ENCODE measurements around the gene RMP24.

GRCh38 chr18:36017232-36017631 is 44.8 kb downstream of the RMP24 start:
- TF ChIP-seq, protein P1, sequence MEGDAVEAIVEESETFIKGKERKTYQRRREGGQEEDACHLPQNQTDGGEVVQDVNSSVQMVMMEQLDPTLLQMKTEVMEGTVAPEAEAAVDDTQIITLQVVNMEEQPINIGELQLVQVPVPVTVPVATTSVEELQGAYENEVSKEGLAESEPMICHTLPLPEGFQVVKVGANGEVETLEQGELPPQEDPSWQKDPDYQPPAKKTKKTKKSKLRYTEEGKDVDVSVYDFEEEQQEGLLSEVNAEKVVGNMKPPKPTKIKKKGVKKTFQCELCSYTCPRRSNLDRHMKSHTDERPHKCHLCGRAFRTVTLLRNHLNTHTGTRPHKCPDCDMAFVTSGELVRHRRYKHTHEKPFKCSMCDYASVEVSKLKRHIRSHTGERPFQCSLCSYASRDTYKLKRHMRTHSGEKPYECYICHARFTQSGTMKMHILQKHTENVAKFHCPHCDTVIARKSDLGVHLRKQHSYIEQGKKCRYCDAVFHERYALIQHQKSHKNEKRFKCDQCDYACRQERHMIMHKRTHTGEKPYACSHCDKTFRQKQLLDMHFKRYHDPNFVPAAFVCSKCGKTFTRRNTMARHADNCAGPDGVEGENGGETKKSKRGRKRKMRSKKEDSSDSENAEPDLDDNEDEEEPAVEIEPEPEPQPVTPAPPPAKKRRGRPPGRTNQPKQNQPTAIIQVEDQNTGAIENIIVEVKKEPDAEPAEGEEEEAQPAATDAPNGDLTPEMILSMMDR (CRISPR knock-in tag; IDR thresholded peaks at IDR 0.05), result no peak
- TF ChIP-seq, protein P2, sequence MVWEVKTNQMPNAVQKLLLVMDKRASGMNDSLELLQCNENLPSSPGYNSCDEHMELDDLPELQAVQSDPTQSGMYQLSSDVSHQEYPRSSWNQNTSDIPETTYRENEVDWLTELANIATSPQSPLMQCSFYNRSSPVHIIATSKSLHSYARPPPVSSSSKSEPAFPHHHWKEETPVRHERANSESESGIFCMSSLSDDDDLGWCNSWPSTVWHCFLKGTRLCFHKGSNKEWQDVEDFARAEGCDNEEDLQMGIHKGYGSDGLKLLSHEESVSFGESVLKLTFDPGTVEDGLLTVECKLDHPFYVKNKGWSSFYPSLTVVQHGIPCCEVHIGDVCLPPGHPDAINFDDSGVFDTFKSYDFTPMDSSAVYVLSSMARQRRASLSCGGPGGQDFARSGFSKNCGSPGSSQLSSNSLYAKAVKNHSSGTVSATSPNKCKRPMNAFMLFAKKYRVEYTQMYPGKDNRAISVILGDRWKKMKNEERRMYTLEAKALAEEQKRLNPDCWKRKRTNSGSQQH (CRISPR knock-in tag; IDR thresholded peaks at IDR 0.05; ENCODE audit: low read depth), result no peak
- TF ChIP-seq ELF1 (CRISPR knock-in tag; IDR thresholded peaks at IDR 0.05), result no peak
